Neural progenitor cell (in vitro differentiated cells): Measurements from ENCODE around the gene PVALB. TPM values are rescaled to one million over a fixed set of nuclear protein-coding genes. Genes with fewer than 3 reads are reported as not detected.

ENCODE experiments used
- DNase-seq: peaks from one replicate; pipeline ENCODE4 v3.0.0-alpha.2; 2016; ENCODE audit warnings: low spot score
- H2AFZ ChIP-seq: fragments of 200-600 bp; sonication (generic); replicated peaks from 2 replicates; pipeline ENCODE4 v1.6.1; 2016; ENCODE audit warnings: antibody characterized with exemption
- H3F3A ChIP-seq: fragments of 200-600 bp; sonication (generic); 2 replicates; pipeline ENCODE4 v1.6.1; 2016; ENCODE audit warnings: antibody characterized with exemption, low read depth
- H3K27ac ChIP-seq: fragments of 200-600 bp; sonication (generic); 2 replicates; pipeline ENCODE4 v1.5.1; 2016; ENCODE audit warnings: mild to moderate bottlenecking
- H3K27me3 ChIP-seq: fragments of 200-600 bp; sonication (generic); 2 replicates; pipeline ENCODE4 v1.6.1; 2016; ENCODE audit warnings: mild to moderate bottlenecking, moderate library complexity
- H3K36me3 ChIP-seq: fragments of 200-600 bp; sonication (generic); 2 replicates; pipeline ENCODE4 v1.5.1; 2016
- H3K4me1 ChIP-seq: fragments of 200-600 bp; sonication (generic); 2 replicates; pipeline ENCODE4 v1.6.1; 2016; ENCODE audit warnings: mixed run types
- H3K4me2 ChIP-seq: fragments of 200-600 bp; sonication (generic); 2 replicates; pipeline ENCODE4 v1.6.1; 2016
- H3K4me3 ChIP-seq: fragments of 200-600 bp; sonication (generic); 2 replicates; pipeline ENCODE4 v1.5.1; 2016
- H3K79me2 ChIP-seq: fragments of 200-600 bp; sonication (generic); 2 replicates; pipeline ENCODE4 v1.6.1; 2016; ENCODE audit warnings: low read depth
- H3K9ac ChIP-seq: fragments of 200-600 bp; sonication (generic); 2 replicates; pipeline ENCODE4 v1.6.1; 2016
- H3K9me3 ChIP-seq: fragments of 200-600 bp; sonication (generic); 2 replicates; pipeline ENCODE4 v1.5.1; 2016; ENCODE audit warnings: low read depth
- H4K20me1 ChIP-seq: fragments of 200-600 bp; sonication (generic); 2 replicates; pipeline ENCODE4 v1.6.1; 2016; ENCODE audit warnings: low read depth
- H3K27ac Mint-ChIP-seq: 3 replicates; pipeline ENCODE4 v1.8.0; 2021; ENCODE audit warnings: mixed read lengths
- H3K27me3 Mint-ChIP-seq: 2 replicates; pipeline ENCODE4 v1.8.0; 2022; ENCODE audit warnings: low read depth, mild to moderate bottlenecking, inconsistent platforms, moderate library complexity, mixed read lengths; ENCODE audit not compliant: insufficient read depth
- H3K36me3 Mint-ChIP-seq: 3 replicates; pipeline ENCODE4 v1.8.0; 2021; ENCODE audit warnings: mixed read lengths
- H3K4me1 Mint-ChIP-seq: 3 replicates; pipeline ENCODE4 v1.8.0; 2021; ENCODE audit warnings: mixed read lengths
- H3K4me3 Mint-ChIP-seq: 3 replicates; pipeline ENCODE4 v1.8.0; 2021; ENCODE audit warnings: mild to moderate bottlenecking, moderate library complexity, mixed read lengths
- H3K9me3 Mint-ChIP-seq: 3 replicates; pipeline ENCODE4 v1.8.0; 2020; ENCODE audit warnings: mixed read lengths
- CTCF ChIP-seq: fragments of 200-600 bp; sonication (generic); IDR thresholded peaks from 2 replicates; pipeline ENCODE4 v1.5.1; 2017; ENCODE audit warnings: antibody characterized with exemption, mild to moderate bottlenecking
- EZH2 ChIP-seq: fragments of 200-600 bp; sonication (generic); IDR thresholded peaks from 2 replicates; pipeline ENCODE4 v1.6.1; 2017; ENCODE audit warnings: antibody characterized with exemption, mild to moderate bottlenecking, moderate library complexity
- EZH2phosphoT487 ChIP-seq: fragments of 200-600 bp; sonication (generic); IDR thresholded peaks from 2 replicates; pipeline ENCODE4 v1.6.1; 2017; ENCODE audit warnings: antibody characterized with exemption
- total RNA-seq: library from RNA; depleted of rRNA; stranded (reverse); fragments of >200 nt; gene quantifications from 2 replicates; pipeline ENCODE4 v1.2.3, GENCODE V29; 2015; ENCODE audit warnings: low replicate concordance

The PVALB gene
- total RNA-seq, 1 donor from 2014 or later: not detected

- H3K4me1 ChIP-seq: no peaks in the 10 kb centered on the region
- no peaks in the 10 kb centered on the region for H3K9me3 Mint-ChIP-seq
Observed at GRCh38 chr22:36846949-36847348, 30.1 kb upstream of the PVALB start.

GRCh38 chr22:36846271-36846670 is 29.4 kb upstream of the PVALB start:
- H3K27ac Mint-ChIP-seq: peak overlapping the region; percentile 62
- Histone ChIP-seq H2AFZ (no peak overlapping the region), H3K27ac (no peak overlapping the region), H3K4me3 (no peak overlapping the region), H3K36me3 (no peaks in the 10 kb centered on the region), H3K27me3 (peaks cover 31% of the 10 kb centered on the region), H3K79me2 (no peaks in the 10 kb centered on the region), H3K4me1 (no peaks in the 10 kb centered on the region), H3F3A (no peaks in the 10 kb centered on the region), H3K9me3 (no peaks in the 10 kb centered on the region), H3K9ac (no peak overlapping the region), H3K4me2 (no peak overlapping the region), H4K20me1 (no peaks in the 10 kb centered on the region)
- TF ChIP-seq EZH2phosphoT487: no peak
- no peak for TF ChIP-seq CTCF
- no peak for TF ChIP-seq EZH2
- no peaks in the 10 kb centered on the region for H3K36me3 Mint-ChIP-seq
- peaks cover 7% of the 10 kb centered on the region for H3K4me1 Mint-ChIP-seq
- no peaks in the 10 kb centered on the region for H3K9me3 Mint-ChIP-seq
- H3K27me3 Mint-ChIP-seq: peaks cover 4% of the 10 kb centered on the region
- no peak for DNase-seq
- H3K4me3 Mint-ChIP-seq: no peak overlapping the region

More at GRCh38 chr22:36846949-36847348, 30.1 kb upstream of the PVALB start:
- H3K4me3 Mint-ChIP-seq: no peak overlapping the region
- Histone ChIP-seq H3K27ac (no peak overlapping the region), H3K36me3 (no peaks in the 10 kb centered on the region), H4K20me1 (no peaks in the 10 kb centered on the region), H3K9me3 (no peaks in the 10 kb centered on the region), H3K4me3 (no peak overlapping the region), H3K79me2 (no peaks in the 10 kb centered on the region), H3K4me2 (no peak overlapping the region), H3K27me3 (peaks cover 31% of the 10 kb centered on the region), H3F3A (no peaks in the 10 kb centered on the region), H2AFZ (no peak overlapping the region), H3K9ac (no peak overlapping the region)
- TF ChIP-seq EZH2phosphoT487 (no peak), CTCF (no peak), EZH2 (no peak)
- peaks cover 4% of the 10 kb centered on the region for H3K27me3 Mint-ChIP-seq
- no peaks in the 10 kb centered on the region for H3K36me3 Mint-ChIP-seq
- DNase-seq: no peak
- H3K4me1 Mint-ChIP-seq: peaks cover 7% of the 10 kb centered on the region
- no peak overlapping the region for H3K27ac Mint-ChIP-seq

GRCh38 chr22:36840106-36840505 is 23.3 kb upstream of the PVALB start:
- TF ChIP-seq EZH2phosphoT487 (no peak), CTCF (no peak), EZH2 (no peak)
- Histone ChIP-seq H3K4me3 (no peak overlapping the region), H3K36me3 (no peaks in the 10 kb centered on the region), H2AFZ (no peak overlapping the region), H3K27ac (no peak overlapping the region), H3K9me3 (no peaks in the 10 kb centered on the region), H3K4me1 (no peaks in the 10 kb centered on the region), H3K4me2 (no peak overlapping the region), H3K27me3 (peaks cover 24% of the 10 kb centered on the region), H3K79me2 (no peaks in the 10 kb centered on the region), H3K9ac (no peak overlapping the region), H3F3A (no peaks in the 10 kb centered on the region), H4K20me1 (no peaks in the 10 kb centered on the region)
- no peak for DNase-seq
- H3K27me3 Mint-ChIP-seq: peaks cover 10% of the 10 kb centered on the region
- no peak overlapping the region for H3K4me3 Mint-ChIP-seq
- no peaks in the 10 kb centered on the region for H3K4me1 Mint-ChIP-seq
- H3K27ac Mint-ChIP-seq: no peak overlapping the region
- H3K9me3 Mint-ChIP-seq: peaks cover 4% of the 10 kb centered on the region
- no peaks in the 10 kb centered on the region for H3K36me3 Mint-ChIP-seq
